Measurements from ENCODE around the gene DQX1.
"Not testable (repeated sequence)": the region's sequence is repeated elsewhere in the genome, so short reads cannot be mapped to it uniquely, and the experiment has no call there.

DQX1 gene

GRCh38 chr2:74491648-74492544, 34.1 kb downstream of the DQX1 start:
- no peak overlapping the region for H3K4me3 ChIP-seq (ENCODE audit: low read length)
- H3K27me3 ChIP-seq (ENCODE audit: control insufficient read depth, insufficient read depth, low read length): peaks cover 12% of the 10 kb centered on the region
- no peaks in the 10 kb centered on the region for H3K9me3 ChIP-seq (ENCODE audit: control insufficient read depth, insufficient read depth, low read length)
- WGBS (ENCODE audit: insufficient coverage, insufficient read length): no CpG with 5 or more reads among the region's 12 CpGs
- H3K36me3 ChIP-seq (ENCODE audit: control insufficient read depth, insufficient read depth, low read length): peaks cover 24% of the 10 kb centered on the region
- no peak overlapping the region for H3K27ac ChIP-seq (ENCODE audit: low read length)
- no peaks in the 10 kb centered on the region for H3K4me1 ChIP-seq (ENCODE audit: control insufficient read depth, insufficient read depth, low read length)
- no peak for DNase-seq (ENCODE audit: low read depth, low spot score)

- Histone ChIP-seq H3K4me1 (ENCODE audit: control insufficient read depth, insufficient read depth, low read length) (no peaks in the 10 kb centered on the region), H3K27ac (ENCODE audit: low read length) (no peak overlapping the region), H3K36me3 (ENCODE audit: control insufficient read depth, insufficient read depth, low read length) (peaks cover 24% of the 10 kb centered on the region), H3K27me3 (ENCODE audit: control insufficient read depth, insufficient read depth, low read length) (no peaks in the 10 kb centered on the region), H3K9me3 (ENCODE audit: control insufficient read depth, insufficient read depth, low read length) (no peaks in the 10 kb centered on the region), H3K4me3 (ENCODE audit: low read length) (no peak overlapping the region)
- no CpG with 5 or more reads among the region's 9 CpGs for WGBS (ENCODE audit: insufficient coverage, insufficient read length)
- no peak for DNase-seq (ENCODE audit: low read depth, low spot score)
Observed at GRCh38 chr2:74489906-74490305, 36.1 kb downstream of the DQX1 start.

GRCh38 chr2:74488643-74489481, 37.2 kb downstream of the DQX1 start:
- Histone ChIP-seq H3K36me3 (ENCODE audit: control insufficient read depth, insufficient read depth, low read length) (peaks cover 24% of the 10 kb centered on the region), H3K27ac (ENCODE audit: low read length) (no peak overlapping the region)
- no CpG with 5 or more reads among the region's 9 CpGs for WGBS (ENCODE audit: insufficient coverage, insufficient read length)

GRCh38 chr2:74486141-74486540, 39.9 kb downstream of the DQX1 start:
- no CpG with 5 or more reads among the region's 2 CpGs for WGBS (ENCODE audit: insufficient coverage, insufficient read length)
- Histone ChIP-seq H3K27me3 (ENCODE audit: control insufficient read depth, insufficient read depth, low read length) (no peaks in the 10 kb centered on the region), H3K36me3 (ENCODE audit: control insufficient read depth, insufficient read depth, low read length) (peaks cover 6% of the 10 kb centered on the region; the same call in 1 of the 2 replicates), H3K27ac (ENCODE audit: low read length) (no peak overlapping the region), H3K4me3 (ENCODE audit: low read length) (no peak overlapping the region), H3K9me3 (ENCODE audit: control insufficient read depth, insufficient read depth, low read length) (no peaks in the 10 kb centered on the region), H3K4me1 (ENCODE audit: control insufficient read depth, insufficient read depth, low read length) (peaks cover 6% of the 10 kb centered on the region)
- no peak for DNase-seq (ENCODE audit: low read depth, low spot score)

More at GRCh38 chr2:74488643-74489481, 37.2 kb downstream of the DQX1 start:
- Histone ChIP-seq H3K4me3 (ENCODE audit: low read length) (no peak overlapping the region), H3K4me1 (ENCODE audit: control insufficient read depth, insufficient read depth, low read length) (no peaks in the 10 kb centered on the region), H3K27me3 (ENCODE audit: control insufficient read depth, insufficient read depth, low read length) (no peaks in the 10 kb centered on the region), H3K9me3 (ENCODE audit: control insufficient read depth, insufficient read depth, low read length) (no peaks in the 10 kb centered on the region)
- DNase-seq (ENCODE audit: low read depth, low spot score): no peak

- WGBS (ENCODE audit: insufficient coverage, insufficient read length): no CpG with 5 or more reads among the region's 19 CpGs
- H3K27ac ChIP-seq (ENCODE audit: low read length); H3K9me3 ChIP-seq (ENCODE audit: control insufficient read depth, insufficient read depth, low read length); H3K4me1 ChIP-seq (ENCODE audit: control insufficient read depth, insufficient read depth, low read length); H3K36me3 ChIP-seq (ENCODE audit: control insufficient read depth, insufficient read depth, low read length); DNase-seq (ENCODE audit: low read depth, low spot score); H3K27me3 ChIP-seq (ENCODE audit: control insufficient read depth, insufficient read depth, low read length): not testable (repeated sequence)
- H3K4me3 ChIP-seq (ENCODE audit: low read length): peak overlapping the region; percentile 58; the same call in 1 of the 2 replicates
Observed at GRCh38 chr2:74483675-74484164, 42.3 kb downstream of the DQX1 start.

- no CpG with 5 or more reads among the region's 50 CpGs for whole genome bisulfite sequencing (ENCODE audit: insufficient coverage, insufficient read length)
- H3K36me3 ChIP-seq (ENCODE audit: control insufficient read depth, insufficient read depth, low read length): no peaks in the 10 kb centered on the region
- H3K4me1 ChIP-seq (ENCODE audit: control insufficient read depth, insufficient read depth, low read length): peaks cover 6% of the 10 kb centered on the region
- peak within 1 kb of the TSS; percentile 58 for H3K4me3 ChIP-seq (ENCODE audit: low read length)
- no peaks in the 10 kb centered on the region for H3K9me3 ChIP-seq (ENCODE audit: control insufficient read depth, insufficient read depth, low read length)
- H3K27me3 ChIP-seq (ENCODE audit: control insufficient read depth, insufficient read depth, low read length): no peaks in the 10 kb centered on the region
- H3K27ac ChIP-seq (ENCODE audit: low read length): no peak within 1 kb of the TSS
- DNase-seq (ENCODE audit: low read depth, low spot score): no peak
Observed at GRCh38 chr2:74482801-74483674, 43.0 kb downstream of the DQX1 start, which contains the start of the genes CCDC142 and TTC31. Gene CCDC142 (minus strand): TSS chr2:74482998. CDS start chr2:74482837, 161 bp downstream. Gene TTC31 (plus strand): TSS chr2:74483081. CDS start chr2:74483096, 15 bp downstream.

GRCh38 chr2:74481961-74482800, 43.9 kb downstream of the DQX1 start:
- Histone ChIP-seq H3K27me3 (ENCODE audit: control insufficient read depth, insufficient read depth, low read length) (no peaks in the 10 kb centered on the region), H3K36me3 (ENCODE audit: control insufficient read depth, insufficient read depth, low read length) (no peaks in the 10 kb centered on the region), H3K9me3 (ENCODE audit: control insufficient read depth, insufficient read depth, low read length) (no peaks in the 10 kb centered on the region), H3K4me1 (ENCODE audit: control insufficient read depth, insufficient read depth, low read length) (peaks cover 6% of the 10 kb centered on the region), H3K4me3 (ENCODE audit: low read length) (peak overlapping the region; percentile 58), H3K27ac (ENCODE audit: low read length) (no peak overlapping the region)
- WGBS (ENCODE audit: insufficient coverage, insufficient read length): no CpG with 5 or more reads among the region's 80 CpGs
- no peak for DNase-seq (ENCODE audit: low read depth, low spot score)

GRCh38 chr2:74481431-74481830, 44.6 kb downstream of the DQX1 start:
- Histone ChIP-seq H3K36me3 (ENCODE audit: control insufficient read depth, insufficient read depth, low read length) (no peaks in the 10 kb centered on the region), H3K27me3 (ENCODE audit: control insufficient read depth, insufficient read depth, low read length) (no peaks in the 10 kb centered on the region), H3K4me3 (ENCODE audit: low read length) (peak overlapping the region; percentile 58; the same call in 1 of the 2 replicates), H3K4me1 (ENCODE audit: control insufficient read depth, insufficient read depth, low read length) (peaks cover 6% of the 10 kb centered on the region), H3K9me3 (ENCODE audit: control insufficient read depth, insufficient read depth, low read length) (no peaks in the 10 kb centered on the region), H3K27ac (ENCODE audit: low read length) (no peak overlapping the region)
- no peak for DNase-seq (ENCODE audit: low read depth, low spot score)
- no CpG with 5 or more reads among the region's 3 CpGs for WGBS (ENCODE audit: insufficient coverage, insufficient read length)

- WGBS (ENCODE audit: insufficient coverage, insufficient read length): no CpG with 5 or more reads among the region's 5 CpGs
- H3K27me3 ChIP-seq (ENCODE audit: control insufficient read depth, insufficient read depth, low read length): no peaks in the 10 kb centered on the region
- no peak for DNase-seq (ENCODE audit: low read depth, low spot score)
- no peaks in the 10 kb centered on the region for H3K4me1 ChIP-seq (ENCODE audit: control insufficient read depth, insufficient read depth, low read length)
- H3K4me3 ChIP-seq (ENCODE audit: low read length): no peak overlapping the region
- H3K36me3 ChIP-seq (ENCODE audit: control insufficient read depth, insufficient read depth, low read length): peaks cover 5% of the 10 kb centered on the region; the same call in 1 of the 2 replicates
- H3K27ac ChIP-seq (ENCODE audit: low read length): no peak overlapping the region
- H3K9me3 ChIP-seq (ENCODE audit: control insufficient read depth, insufficient read depth, low read length): no peaks in the 10 kb centered on the region
Observed at GRCh38 chr2:74474899-74475298, 51.1 kb downstream of the DQX1 start.
